Osteocyte (in vitro differentiated cells): Measurements from ENCODE around the gene ETF1. TPM values are rescaled to one million over a fixed set of nuclear protein-coding genes. Genes with fewer than 3 reads are reported as not detected.

Experiments
- DNase-seq: peaks from one replicate; pipeline ENCODE4 v3.0.0; 2021; ENCODE audit warnings: mixed read lengths; ENCODE audit not compliant: unreplicated experiment; ENCODE audit errors: extremely low spot score
- H3K27ac Mint-ChIP-seq: one replicate; pipeline ENCODE4 v1.8.0; 2021; ENCODE audit warnings: mild to moderate bottlenecking, mixed read lengths; ENCODE audit not compliant: unreplicated experiment
- H3K27me3 Mint-ChIP-seq: one replicate; pipeline ENCODE4 v1.8.0; 2021; ENCODE audit warnings: mixed read lengths; ENCODE audit not compliant: unreplicated experiment
- H3K36me3 Mint-ChIP-seq: one replicate; pipeline ENCODE4 v1.8.0; 2021; ENCODE audit warnings: mixed read lengths; ENCODE audit not compliant: unreplicated experiment
- H3K4me1 Mint-ChIP-seq: one replicate; pipeline ENCODE4 v1.8.0; 2021; ENCODE audit warnings: mixed read lengths; ENCODE audit not compliant: unreplicated experiment
- H3K4me3 Mint-ChIP-seq: one replicate; pipeline ENCODE4 v1.8.0; 2021; ENCODE audit warnings: mild to moderate bottlenecking, moderate library complexity, mixed read lengths; ENCODE audit not compliant: unreplicated experiment
- H3K9me3 Mint-ChIP-seq: one replicate; pipeline ENCODE4 v1.8.0; 2021; ENCODE audit warnings: mixed read lengths; ENCODE audit not compliant: unreplicated experiment
- CTCF ChIP-seq: fragments of 200-600 bp; sonication (generic); IDR thresholded peaks from 2 replicates; pipeline ENCODE4 v1.5.0; 2021; ENCODE audit warnings: antibody characterized with exemption, mild to moderate bottlenecking, moderate library complexity
- total RNA-seq: library from RNA; stranded (reverse); gene quantifications from 2 replicates; pipeline ENCODE4 v1.2.1, GENCODE V29; 2021

ETF1 gene
- total RNA-seq, 1 donor from 2014 or later = 88.3 TPM

GRCh38 chr5:138464388-138465260 is 78.4 kb downstream of the ETF1 start:
- peaks cover 33% of the 10 kb centered on the region for H3K4me1 Mint-ChIP-seq
- peak; percentile 45 for TF ChIP-seq CTCF
- peaks cover 25% of the 10 kb centered on the region for H3K36me3 Mint-ChIP-seq
- H3K4me3 Mint-ChIP-seq = peak overlapping the region; percentile 83
- DNase-seq = peak; percentile 99
- no peaks in the 10 kb centered on the region for H3K27me3 Mint-ChIP-seq
- H3K9me3 Mint-ChIP-seq = no peaks in the 10 kb centered on the region
- H3K27ac Mint-ChIP-seq = peak overlapping the region; percentile 92

GRCh38 chr5:138464008-138464387 is 79.0 kb downstream of the ETF1 start:
- peak; percentile 94 for TF ChIP-seq CTCF
- H3K9me3 Mint-ChIP-seq = no peaks in the 10 kb centered on the region
- DNase-seq = peak; percentile 99
- peak overlapping the region; percentile 83 for H3K4me3 Mint-ChIP-seq
- peak overlapping the region; percentile 92 for H3K27ac Mint-ChIP-seq
- peaks cover 33% of the 10 kb centered on the region for H3K4me1 Mint-ChIP-seq
- H3K27me3 Mint-ChIP-seq = no peaks in the 10 kb centered on the region
- peaks cover 25% of the 10 kb centered on the region for H3K36me3 Mint-ChIP-seq

GRCh38 chr5:138463419-138464007 is 79.5 kb downstream of the ETF1 start:
- no peak for TF ChIP-seq CTCF
- Mint-ChIP-seq H3K4me1 (peaks cover 29% of the 10 kb centered on the region), H3K4me3 (peak overlapping the region; percentile 83), H3K36me3 (peaks cover 21% of the 10 kb centered on the region), H3K27ac (peak overlapping the region; percentile 92), H3K9me3 (no peaks in the 10 kb centered on the region), H3K27me3 (no peaks in the 10 kb centered on the region)
- no peak for DNase-seq

GRCh38 chr5:138461343-138462125 is 81.5 kb downstream of the ETF1 start:
- no peak overlapping the region for H3K27ac Mint-ChIP-seq
- TF ChIP-seq CTCF = no peak
- H3K4me3 Mint-ChIP-seq = peak overlapping the region; percentile 26
- peaks cover 9% of the 10 kb centered on the region for H3K4me1 Mint-ChIP-seq
- H3K36me3 Mint-ChIP-seq = peaks cover 1% of the 10 kb centered on the region
- no peak for DNase-seq
- H3K9me3 Mint-ChIP-seq = no peaks in the 10 kb centered on the region
- H3K27me3 Mint-ChIP-seq = no peaks in the 10 kb centered on the region
